Neural progenitor cell (in vitro differentiated cells): Measurements from ENCODE around the gene KCNIP1. TPM values are rescaled to one million over a fixed set of nuclear protein-coding genes. Genes with fewer than 3 reads are reported as not detected.

ENCODE experiments used
- DNase-seq: peaks from one replicate; pipeline ENCODE4 v3.0.0-alpha.2; 2016; ENCODE audit warnings: low spot score
- H2AFZ ChIP-seq: fragments of 200-600 bp; sonication (generic); replicated peaks from 2 replicates; pipeline ENCODE4 v1.6.1; 2016; ENCODE audit warnings: antibody characterized with exemption
- H3F3A ChIP-seq: fragments of 200-600 bp; sonication (generic); 2 replicates; pipeline ENCODE4 v1.6.1; 2016; ENCODE audit warnings: antibody characterized with exemption, low read depth
- H3K27ac ChIP-seq: fragments of 200-600 bp; sonication (generic); 2 replicates; pipeline ENCODE4 v1.5.1; 2016; ENCODE audit warnings: mild to moderate bottlenecking
- H3K27me3 ChIP-seq: fragments of 200-600 bp; sonication (generic); 2 replicates; pipeline ENCODE4 v1.6.1; 2016; ENCODE audit warnings: mild to moderate bottlenecking, moderate library complexity
- H3K36me3 ChIP-seq: fragments of 200-600 bp; sonication (generic); 2 replicates; pipeline ENCODE4 v1.5.1; 2016
- H3K4me1 ChIP-seq: fragments of 200-600 bp; sonication (generic); 2 replicates; pipeline ENCODE4 v1.6.1; 2016; ENCODE audit warnings: mixed run types
- H3K4me2 ChIP-seq: fragments of 200-600 bp; sonication (generic); 2 replicates; pipeline ENCODE4 v1.6.1; 2016
- H3K4me3 ChIP-seq: fragments of 200-600 bp; sonication (generic); 2 replicates; pipeline ENCODE4 v1.5.1; 2016
- H3K79me2 ChIP-seq: fragments of 200-600 bp; sonication (generic); 2 replicates; pipeline ENCODE4 v1.6.1; 2016; ENCODE audit warnings: low read depth
- H3K9ac ChIP-seq: fragments of 200-600 bp; sonication (generic); 2 replicates; pipeline ENCODE4 v1.6.1; 2016
- H3K9me3 ChIP-seq: fragments of 200-600 bp; sonication (generic); 2 replicates; pipeline ENCODE4 v1.5.1; 2016; ENCODE audit warnings: low read depth
- H4K20me1 ChIP-seq: fragments of 200-600 bp; sonication (generic); 2 replicates; pipeline ENCODE4 v1.6.1; 2016; ENCODE audit warnings: low read depth
- H3K27ac Mint-ChIP-seq: 3 replicates; pipeline ENCODE4 v1.8.0; 2021; ENCODE audit warnings: mixed read lengths
- H3K27me3 Mint-ChIP-seq: 2 replicates; pipeline ENCODE4 v1.8.0; 2022; ENCODE audit warnings: low read depth, mild to moderate bottlenecking, inconsistent platforms, moderate library complexity, mixed read lengths; ENCODE audit not compliant: insufficient read depth
- H3K36me3 Mint-ChIP-seq: 3 replicates; pipeline ENCODE4 v1.8.0; 2021; ENCODE audit warnings: mixed read lengths
- H3K4me1 Mint-ChIP-seq: 3 replicates; pipeline ENCODE4 v1.8.0; 2021; ENCODE audit warnings: mixed read lengths
- H3K4me3 Mint-ChIP-seq: 3 replicates; pipeline ENCODE4 v1.8.0; 2021; ENCODE audit warnings: mild to moderate bottlenecking, moderate library complexity, mixed read lengths
- H3K9me3 Mint-ChIP-seq: 3 replicates; pipeline ENCODE4 v1.8.0; 2020; ENCODE audit warnings: mixed read lengths
- EZH2 ChIP-seq: fragments of 200-600 bp; sonication (generic); IDR thresholded peaks from 2 replicates; pipeline ENCODE4 v1.6.1; 2017; ENCODE audit warnings: antibody characterized with exemption, mild to moderate bottlenecking, moderate library complexity
- EZH2phosphoT487 ChIP-seq: fragments of 200-600 bp; sonication (generic); IDR thresholded peaks from 2 replicates; pipeline ENCODE4 v1.6.1; 2017; ENCODE audit warnings: antibody characterized with exemption
- total RNA-seq: library from RNA; depleted of rRNA; stranded (reverse); fragments of >200 nt; gene quantifications from 2 replicates; pipeline ENCODE4 v1.2.3, GENCODE V29; 2015; ENCODE audit warnings: low replicate concordance
- TF ChIP-seq, protein P1 (sequence below): fragments of 200-600 bp; sonication (generic); IDR thresholded peaks from 2 replicates; pipeline ENCODE4 v1.5.1; 2017; ENCODE audit warnings: antibody characterized with exemption, mild to moderate bottlenecking

The KCNIP1 gene
- total RNA-seq, 1 donor from 2014 or later: 2.8 TPM

DNA sequence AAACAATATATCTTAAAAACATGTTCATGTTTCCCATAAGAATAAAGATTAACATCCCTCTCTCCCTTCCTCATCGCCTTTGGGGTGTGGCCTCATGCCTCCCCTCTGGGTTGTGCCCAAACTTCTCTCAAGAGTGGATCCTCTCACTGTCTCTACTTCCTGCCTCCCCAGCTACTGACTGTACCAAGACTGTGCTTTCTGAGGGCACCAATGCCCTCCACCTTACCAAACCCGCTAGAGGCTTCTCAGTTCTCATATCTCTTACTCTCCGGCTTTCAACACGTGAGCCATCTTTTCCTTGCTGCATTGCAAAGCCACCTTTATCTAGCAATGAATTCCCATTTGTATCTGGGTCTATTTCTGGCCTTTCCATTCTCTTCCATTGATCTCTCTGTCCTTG is 34.4 kb upstream of the KCNIP1 start:
- H3K27me3 ChIP-seq: no peaks in the 10 kb centered on the region
- H3K4me1 ChIP-seq: no peaks in the 10 kb centered on the region
- Mint-ChIP-seq H3K4me1 (no peaks in the 10 kb centered on the region), H3K27ac (no peak overlapping the region), H3K4me3 (no peak overlapping the region), H3K36me3 (no peaks in the 10 kb centered on the region), H3K27me3 (peaks cover 7% of the 10 kb centered on the region), H3K9me3 (no peaks in the 10 kb centered on the region)
- no peak overlapping the region for H3K9ac ChIP-seq
- TF ChIP-seq, protein P1, sequence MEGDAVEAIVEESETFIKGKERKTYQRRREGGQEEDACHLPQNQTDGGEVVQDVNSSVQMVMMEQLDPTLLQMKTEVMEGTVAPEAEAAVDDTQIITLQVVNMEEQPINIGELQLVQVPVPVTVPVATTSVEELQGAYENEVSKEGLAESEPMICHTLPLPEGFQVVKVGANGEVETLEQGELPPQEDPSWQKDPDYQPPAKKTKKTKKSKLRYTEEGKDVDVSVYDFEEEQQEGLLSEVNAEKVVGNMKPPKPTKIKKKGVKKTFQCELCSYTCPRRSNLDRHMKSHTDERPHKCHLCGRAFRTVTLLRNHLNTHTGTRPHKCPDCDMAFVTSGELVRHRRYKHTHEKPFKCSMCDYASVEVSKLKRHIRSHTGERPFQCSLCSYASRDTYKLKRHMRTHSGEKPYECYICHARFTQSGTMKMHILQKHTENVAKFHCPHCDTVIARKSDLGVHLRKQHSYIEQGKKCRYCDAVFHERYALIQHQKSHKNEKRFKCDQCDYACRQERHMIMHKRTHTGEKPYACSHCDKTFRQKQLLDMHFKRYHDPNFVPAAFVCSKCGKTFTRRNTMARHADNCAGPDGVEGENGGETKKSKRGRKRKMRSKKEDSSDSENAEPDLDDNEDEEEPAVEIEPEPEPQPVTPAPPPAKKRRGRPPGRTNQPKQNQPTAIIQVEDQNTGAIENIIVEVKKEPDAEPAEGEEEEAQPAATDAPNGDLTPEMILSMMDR: no peak
- TF ChIP-seq EZH2: no peak
- TF ChIP-seq EZH2phosphoT487: no peak
- no peaks in the 10 kb centered on the region for H3K79me2 ChIP-seq
- H3K27ac ChIP-seq: no peak overlapping the region
- H3K4me3 ChIP-seq: no peak overlapping the region
- H3K36me3 ChIP-seq: no peaks in the 10 kb centered on the region
- no peak for DNase-seq
- no peak overlapping the region for H2AFZ ChIP-seq
- H3F3A ChIP-seq: no peaks in the 10 kb centered on the region
- no peaks in the 10 kb centered on the region for H4K20me1 ChIP-seq
- H3K9me3 ChIP-seq: no peaks in the 10 kb centered on the region
- H3K4me2 ChIP-seq: no peak overlapping the region

DNA sequence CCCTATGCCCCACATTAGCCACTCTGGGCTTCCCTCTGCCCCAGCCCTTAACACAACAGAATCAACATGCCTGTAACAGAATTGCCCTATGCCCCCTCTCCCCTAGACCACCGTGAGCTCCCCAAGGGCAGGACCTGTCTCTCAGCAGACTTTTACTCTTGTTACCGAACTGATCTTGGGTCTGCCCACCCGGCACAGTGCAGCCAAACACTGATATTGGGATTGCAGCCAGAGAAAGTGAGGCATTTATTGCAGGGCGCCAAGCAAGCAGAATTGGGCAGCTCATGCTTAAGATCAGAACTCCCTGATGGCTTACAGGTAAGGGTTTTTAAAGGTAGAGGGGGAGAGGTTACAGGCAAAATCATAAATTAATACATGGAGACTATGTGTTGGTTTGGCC is 33.5 kb upstream of the KCNIP1 start:
- no peak overlapping the region for H3K4me3 Mint-ChIP-seq
- H3K4me2 ChIP-seq: no peak overlapping the region
- no peaks in the 10 kb centered on the region for H4K20me1 ChIP-seq
- no peaks in the 10 kb centered on the region for H3F3A ChIP-seq
- H3K9me3 Mint-ChIP-seq: no peaks in the 10 kb centered on the region
- H3K4me3 ChIP-seq: no peak overlapping the region
- no peak overlapping the region for H3K9ac ChIP-seq
- H3K4me1 ChIP-seq: peaks cover 3% of the 10 kb centered on the region
- DNase-seq: no peak
- H3K9me3 ChIP-seq: no peaks in the 10 kb centered on the region
- H3K27me3 ChIP-seq: no peaks in the 10 kb centered on the region
- H3K27me3 Mint-ChIP-seq: peaks cover 7% of the 10 kb centered on the region
- no peaks in the 10 kb centered on the region for H3K36me3 Mint-ChIP-seq
- no peaks in the 10 kb centered on the region for H3K36me3 ChIP-seq
- no peak overlapping the region for H2AFZ ChIP-seq
- no peak overlapping the region for H3K27ac ChIP-seq
- H3K4me1 Mint-ChIP-seq: peaks cover 3% of the 10 kb centered on the region
- no peaks in the 10 kb centered on the region for H3K79me2 ChIP-seq
- no peak overlapping the region for H3K27ac Mint-ChIP-seq
- TF ChIP-seq EZH2 (no peak), EZH2phosphoT487 (no peak)
- TF ChIP-seq, protein P1: no peak

DNA sequence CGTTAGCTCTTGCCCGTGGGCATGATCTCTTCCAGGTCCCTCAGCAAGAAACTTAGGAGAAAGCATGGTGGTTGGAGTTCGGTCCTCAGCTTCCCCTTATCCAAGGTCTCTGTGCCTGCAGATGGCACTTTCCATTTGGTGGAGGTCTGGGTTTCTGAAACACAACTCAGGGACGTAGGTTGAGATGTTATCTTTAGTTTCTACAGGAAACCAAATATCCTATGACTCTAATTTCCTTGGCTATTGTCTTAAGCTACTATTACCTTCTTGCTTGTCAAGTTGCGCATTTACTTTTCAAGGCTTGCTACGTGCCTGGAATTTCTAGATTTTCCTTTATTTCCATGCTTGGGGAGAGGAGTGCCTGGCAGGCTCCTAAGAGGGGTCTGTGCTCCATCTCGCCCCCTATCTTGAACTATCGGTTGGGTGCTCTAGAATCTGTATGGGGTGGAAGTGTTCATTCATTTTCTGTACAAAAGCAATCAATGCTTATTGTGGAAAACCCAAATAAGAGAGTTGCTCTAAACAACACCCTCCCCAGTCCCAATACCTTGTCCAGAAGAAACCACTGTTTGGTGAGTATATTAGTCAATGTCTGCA is 32.9 kb upstream of the KCNIP1 start:
- H2AFZ ChIP-seq: no peak overlapping the region
- TF ChIP-seq EZH2 (no peak), EZH2phosphoT487 (no peak)
- TF ChIP-seq, protein P1: no peak
- H3K9me3 ChIP-seq: no peaks in the 10 kb centered on the region
- no peaks in the 10 kb centered on the region for H3K36me3 ChIP-seq
- H3K79me2 ChIP-seq: no peaks in the 10 kb centered on the region
- no peak overlapping the region for H3K27ac ChIP-seq
- H4K20me1 ChIP-seq: no peaks in the 10 kb centered on the region
- Mint-ChIP-seq H3K4me1 (peaks cover 9% of the 10 kb centered on the region), H3K4me3 (no peak overlapping the region), H3K27ac (no peak overlapping the region), H3K36me3 (no peaks in the 10 kb centered on the region), H3K27me3 (peaks cover 7% of the 10 kb centered on the region), H3K9me3 (no peaks in the 10 kb centered on the region)
- H3K4me2 ChIP-seq: no peak overlapping the region
- no peaks in the 10 kb centered on the region for H3F3A ChIP-seq
- no peak overlapping the region for H3K9ac ChIP-seq
- no peaks in the 10 kb centered on the region for H3K27me3 ChIP-seq
- peaks cover 9% of the 10 kb centered on the region for H3K4me1 ChIP-seq
- DNase-seq: no peak
- H3K4me3 ChIP-seq: no peak overlapping the region
